ENCODE data around the gene PACSIN2. TPM values are rescaled to one million over a fixed set of nuclear protein-coding genes. Genes with fewer than 3 reads are reported as not detected.

The PACSIN2 gene
- total RNA-seq, 3 donors from 2014 or later (not counting 1 experiment from before 2014, with no cell fraction given), result 37.1 to 48.5 (median 47.6) TPM

DNA sequence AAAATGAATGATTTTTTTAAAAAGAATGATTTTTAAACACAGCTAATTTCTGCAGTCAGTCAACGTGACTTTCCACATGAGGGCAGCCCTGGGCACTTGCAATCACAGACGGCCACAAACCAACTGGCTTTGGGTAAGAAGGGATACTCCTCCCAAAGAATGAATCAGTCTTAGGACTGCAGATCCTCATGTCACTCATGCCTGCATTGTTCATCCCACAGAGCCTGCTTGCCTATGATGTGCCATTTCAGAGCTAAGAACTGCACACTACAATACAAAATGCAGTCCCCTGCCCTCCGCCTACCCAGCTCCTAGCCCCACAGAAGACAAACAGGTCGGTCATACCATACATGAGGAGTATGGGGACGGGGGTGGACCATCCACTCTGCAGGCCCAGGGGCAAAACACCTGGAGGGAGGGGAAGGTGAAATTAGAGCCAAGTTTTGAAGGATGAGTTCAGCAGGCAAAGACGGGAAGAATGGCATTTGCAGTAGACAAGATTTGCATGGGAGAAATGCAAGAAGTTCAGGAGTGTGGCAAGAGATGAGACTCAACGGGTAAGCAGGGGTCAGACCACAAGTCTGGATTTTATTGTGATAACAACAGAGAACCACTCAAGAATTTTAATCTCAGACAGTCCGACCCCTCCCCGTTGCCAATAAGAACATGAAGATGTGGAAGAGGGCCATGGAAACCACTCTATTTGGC is 24.7 kb downstream of the PACSIN2 start:
- intact Hi-C loops (cut with micrococcal nuclease), result no loop called here

DNA sequence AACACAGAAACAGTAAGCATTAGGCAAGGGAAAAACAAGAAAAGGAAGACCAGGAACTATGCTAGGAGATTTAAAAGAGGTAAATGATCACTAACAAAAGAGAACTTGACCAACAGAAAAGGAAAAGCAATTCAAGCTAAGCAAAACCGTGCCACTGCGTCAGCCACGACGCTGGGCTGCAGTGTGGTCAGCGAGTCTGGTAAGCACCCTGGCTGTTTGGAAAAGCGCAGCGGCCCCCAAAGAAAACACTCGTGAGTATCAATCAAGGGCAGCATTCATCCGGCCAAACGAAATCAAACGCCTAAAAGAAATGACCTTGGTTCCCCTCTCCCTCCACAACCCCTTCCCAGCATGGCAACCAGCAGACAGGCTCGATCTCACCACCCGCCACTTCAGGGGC is 28.8 kb downstream of the PACSIN2 start:
- no peak for ATAC-seq
- Histone ChIP-seq H3K4me1 (ENCODE audit: control insufficient read depth, insufficient read depth, low read length) (peaks cover 5% of the 10 kb centered on the region), H3K27ac (ENCODE audit: low read length) (no peak overlapping the region), H3K9me3 (ENCODE audit: control insufficient read depth, insufficient read depth, low read length) (no peaks in the 10 kb centered on the region), H3K36me3 (ENCODE audit: control insufficient read depth, insufficient read depth, low read length) (no peaks in the 10 kb centered on the region), H3K27me3 (ENCODE audit: control insufficient read depth, insufficient read depth, low read length) (no peaks in the 10 kb centered on the region), H3K4me3 (ENCODE audit: low read length) (no peak overlapping the region)
- Mint-ChIP-seq H3K27ac (no peak overlapping the region), H3K4me3 (no peak overlapping the region), H3K36me3 (no peaks in the 10 kb centered on the region), H3K27me3 (ENCODE audit: low read depth in 2 of 2) (no peaks in the 10 kb centered on the region), H3K4me1 (peaks cover 26 to 35% of the 10 kb centered on the region in 2 donors), H3K9me3 (no peaks in the 10 kb centered on the region)
- DNase-seq, result no peak
- intact Hi-C loops (cut with micrococcal nuclease), result no loop called here
- 96% methylated on average over 13 of the region's 13 CpGs for WGBS (ENCODE audit: insufficient coverage)
- TF ChIP-seq, protein P1, sequence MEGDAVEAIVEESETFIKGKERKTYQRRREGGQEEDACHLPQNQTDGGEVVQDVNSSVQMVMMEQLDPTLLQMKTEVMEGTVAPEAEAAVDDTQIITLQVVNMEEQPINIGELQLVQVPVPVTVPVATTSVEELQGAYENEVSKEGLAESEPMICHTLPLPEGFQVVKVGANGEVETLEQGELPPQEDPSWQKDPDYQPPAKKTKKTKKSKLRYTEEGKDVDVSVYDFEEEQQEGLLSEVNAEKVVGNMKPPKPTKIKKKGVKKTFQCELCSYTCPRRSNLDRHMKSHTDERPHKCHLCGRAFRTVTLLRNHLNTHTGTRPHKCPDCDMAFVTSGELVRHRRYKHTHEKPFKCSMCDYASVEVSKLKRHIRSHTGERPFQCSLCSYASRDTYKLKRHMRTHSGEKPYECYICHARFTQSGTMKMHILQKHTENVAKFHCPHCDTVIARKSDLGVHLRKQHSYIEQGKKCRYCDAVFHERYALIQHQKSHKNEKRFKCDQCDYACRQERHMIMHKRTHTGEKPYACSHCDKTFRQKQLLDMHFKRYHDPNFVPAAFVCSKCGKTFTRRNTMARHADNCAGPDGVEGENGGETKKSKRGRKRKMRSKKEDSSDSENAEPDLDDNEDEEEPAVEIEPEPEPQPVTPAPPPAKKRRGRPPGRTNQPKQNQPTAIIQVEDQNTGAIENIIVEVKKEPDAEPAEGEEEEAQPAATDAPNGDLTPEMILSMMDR (IDR thresholded peaks at IDR 0.05), result no peak

More for the DNA sequence above, 24.7 kb downstream of the PACSIN2 start:
- Mint-ChIP-seq H3K27me3 (ENCODE audit: low read depth in 2 of 2) (no peaks in the 10 kb centered on the region), H3K4me3 (no peak overlapping the region), H3K27ac (peak overlapping the region in 1 of 2 donors; percentile 15), H3K36me3 (no peaks in the 10 kb centered on the region), H3K4me1 (peaks cover 38 to 40% of the 10 kb centered on the region in 2 donors), H3K9me3 (no peaks in the 10 kb centered on the region)
- Histone ChIP-seq H3K36me3 (ENCODE audit: control insufficient read depth, insufficient read depth, low read length) (no peaks in the 10 kb centered on the region), H3K27me3 (ENCODE audit: control insufficient read depth, insufficient read depth, low read length) (no peaks in the 10 kb centered on the region), H3K9me3 (ENCODE audit: control insufficient read depth, insufficient read depth, low read length) (no peaks in the 10 kb centered on the region), H3K4me3 (ENCODE audit: low read length) (no peak overlapping the region), H3K27ac (ENCODE audit: low read length) (no peak overlapping the region), H3K4me1 (ENCODE audit: control insufficient read depth, insufficient read depth, low read length) (peaks cover 19% of the 10 kb centered on the region)
- DNase-seq (no peak), ATAC-seq (peak in 1 of 3 donors; percentile 25)
- 87% methylated on average over 7 of the region's 9 CpGs for WGBS (ENCODE audit: insufficient coverage)
- TF ChIP-seq, protein P1 (IDR thresholded peaks at IDR 0.05), result no peak

DNA sequence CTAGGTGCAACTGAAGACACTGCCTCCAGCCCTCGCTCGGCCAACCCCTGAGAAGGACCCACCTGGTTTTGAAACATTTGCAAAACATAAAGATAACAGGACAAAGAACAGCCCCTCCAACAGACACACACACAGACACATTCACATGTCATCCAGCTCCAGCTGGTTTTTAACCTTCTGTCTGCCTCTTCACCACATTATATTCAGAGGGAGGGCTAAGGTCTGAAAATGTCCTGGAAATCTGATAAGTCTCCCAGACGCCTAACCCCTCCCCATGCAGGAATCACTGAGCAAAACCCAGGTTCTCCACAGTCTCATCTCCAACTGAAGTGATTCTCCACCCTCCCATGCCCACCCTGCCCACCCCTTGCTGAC is 29.4 kb downstream of the PACSIN2 start:
- Histone ChIP-seq H3K4me3 (ENCODE audit: low read length) (no peak overlapping the region), H3K9me3 (ENCODE audit: control insufficient read depth, insufficient read depth, low read length) (no peaks in the 10 kb centered on the region), H3K27ac (ENCODE audit: low read length) (no peak overlapping the region), H3K36me3 (ENCODE audit: control insufficient read depth, insufficient read depth, low read length) (no peaks in the 10 kb centered on the region), H3K27me3 (ENCODE audit: control insufficient read depth, insufficient read depth, low read length) (no peaks in the 10 kb centered on the region), H3K4me1 (ENCODE audit: control insufficient read depth, insufficient read depth, low read length) (peaks cover 5% of the 10 kb centered on the region)
- ATAC-seq, result no peak
- Mint-ChIP-seq H3K27me3 (ENCODE audit: low read depth in 2 of 2) (no peaks in the 10 kb centered on the region), H3K4me3 (no peak overlapping the region), H3K4me1 (peaks cover 25 to 34% of the 10 kb centered on the region in 2 donors), H3K9me3 (no peaks in the 10 kb centered on the region), H3K36me3 (no peaks in the 10 kb centered on the region), H3K27ac (no peak overlapping the region)
- intact Hi-C loops (cut with micrococcal nuclease), result no loop called here
- DNase-seq, result no peak
- TF ChIP-seq, protein P1 (IDR thresholded peaks at IDR 0.05), result no peak
- WGBS (ENCODE audit: insufficient coverage), result 98% methylated on average over 3 of the region's 3 CpGs

All from natural killer cell (primary cell).